HG02759 (cell line): ENCODE results near the gene SMIM28.

ENCODE experiments used
- ATAC-seq: cut with Tn5 transposase; IDR thresholded peaks from one replicate; pipeline ENCODE4 v1.9.1; 2021; ENCODE audit warnings: mild to moderate bottlenecking, moderate library complexity; ENCODE audit not compliant: unreplicated experiment

SMIM28 gene

DNA sequence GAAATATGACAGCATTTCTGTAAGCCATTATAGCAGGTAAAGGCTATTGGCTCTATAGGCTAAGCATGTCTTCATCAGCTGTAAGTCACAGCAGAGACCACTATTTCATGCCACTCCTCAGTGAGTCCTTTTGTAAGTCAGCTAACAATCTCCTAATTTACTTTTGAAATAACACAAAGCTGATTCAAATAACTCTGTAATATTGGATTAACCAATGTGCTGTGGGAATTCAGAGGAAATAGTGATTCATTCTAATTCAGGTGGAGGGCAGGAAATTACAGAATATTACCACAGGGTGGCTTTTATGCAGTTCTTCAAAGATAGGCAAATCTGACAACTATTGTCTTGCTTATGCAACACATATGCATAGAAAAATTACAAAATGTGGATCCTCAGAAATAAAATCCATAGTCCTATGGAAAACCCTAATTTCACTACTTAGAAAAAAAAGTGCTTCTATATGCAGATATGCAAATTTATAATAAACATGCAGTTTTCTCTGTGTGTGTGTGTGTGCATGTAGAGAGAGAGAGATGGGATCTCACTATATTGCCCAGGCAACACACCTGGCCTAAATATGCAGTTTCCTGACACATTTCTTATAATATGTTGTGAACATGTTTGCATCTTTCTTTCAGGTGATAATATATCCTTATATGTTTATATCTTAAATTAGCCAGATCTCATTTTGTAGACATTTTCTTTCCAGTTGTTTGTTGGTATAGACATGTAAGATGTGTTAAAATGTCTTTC, 4.8 kb upstream of the SMIM28 start:
- no peak for ATAC-seq

DNA sequence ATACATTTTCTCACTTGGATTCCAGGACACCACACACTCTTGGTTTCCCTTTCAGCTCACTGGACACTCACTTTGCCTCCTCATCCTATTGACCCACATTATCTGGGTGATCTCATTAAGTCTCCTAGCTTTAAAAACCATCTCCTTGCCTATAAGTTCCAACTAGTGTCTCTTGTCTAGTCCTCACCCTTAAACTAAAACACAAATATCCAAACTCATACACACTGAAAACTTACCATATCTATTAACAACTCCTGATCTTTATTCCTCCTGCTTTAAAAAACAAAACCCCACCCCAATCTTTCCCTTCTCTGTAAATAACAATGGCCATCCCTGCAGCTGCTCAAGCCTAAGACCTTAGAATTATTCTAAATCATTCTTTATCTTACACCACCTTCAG, 3.5 kb upstream of the SMIM28 start:
- no peak for ATAC-seq

DNA sequence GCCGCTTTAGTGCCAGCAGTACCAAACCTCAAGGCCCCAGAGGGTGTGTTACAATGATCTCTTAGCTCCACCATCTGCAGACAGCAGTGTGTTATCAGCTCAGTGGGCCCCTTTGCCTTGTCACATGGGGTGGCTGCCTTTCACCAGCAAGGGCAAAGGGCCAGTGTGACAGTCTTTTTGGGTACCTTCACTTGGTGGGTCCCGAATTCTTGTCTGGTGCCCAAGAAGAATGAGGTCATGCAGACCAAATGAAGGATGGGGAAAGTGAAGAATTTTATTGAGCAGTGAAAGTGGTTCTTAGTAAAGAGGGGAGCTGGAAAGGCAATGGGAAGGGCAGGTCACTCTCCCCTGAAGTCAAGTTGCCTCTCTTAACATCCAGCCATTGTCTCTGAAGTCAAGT, 2.9 kb upstream of the SMIM28 start:
- ATAC-seq = no peak

DNA sequence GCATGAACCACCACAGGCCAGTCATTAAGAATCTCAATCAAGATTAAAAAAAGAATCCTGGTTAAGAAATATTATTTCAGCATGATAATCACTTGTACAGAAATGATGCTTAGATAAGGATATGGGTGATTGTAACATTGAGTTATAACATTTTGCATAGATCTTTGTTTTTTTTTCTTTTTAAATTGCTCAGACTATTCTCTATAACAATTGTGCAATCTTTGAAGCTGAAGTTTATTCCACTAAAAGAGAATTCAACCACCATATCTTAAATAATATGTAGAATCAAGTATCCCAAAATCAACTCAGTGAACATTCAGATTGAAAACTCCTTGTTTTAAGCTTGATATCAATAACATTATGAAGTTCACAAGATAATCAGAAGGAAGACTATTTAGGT, 663 bp upstream of the SMIM28 start:
- no peak for ATAC-seq

DNA sequence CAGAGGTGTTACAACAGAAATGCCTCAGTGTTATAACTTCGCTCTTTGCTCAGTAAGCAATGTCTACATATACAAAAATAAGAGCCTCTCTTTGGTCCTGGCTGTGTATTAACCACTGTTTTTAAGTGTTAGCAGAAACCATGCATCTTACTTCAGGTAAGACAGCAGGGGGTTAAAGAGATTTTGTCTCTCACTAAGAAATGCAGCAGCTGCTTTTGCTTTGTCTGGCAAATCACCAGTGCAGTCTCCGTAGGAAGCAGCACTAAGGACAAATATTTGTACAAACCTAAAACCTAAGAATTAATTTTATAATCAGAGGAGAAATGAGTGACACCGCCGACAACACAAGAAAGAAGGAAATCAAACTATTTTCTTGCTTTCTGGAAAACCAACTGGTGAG, 758 bp downstream of the SMIM28 start:
- ATAC-seq = no peak

DNA sequence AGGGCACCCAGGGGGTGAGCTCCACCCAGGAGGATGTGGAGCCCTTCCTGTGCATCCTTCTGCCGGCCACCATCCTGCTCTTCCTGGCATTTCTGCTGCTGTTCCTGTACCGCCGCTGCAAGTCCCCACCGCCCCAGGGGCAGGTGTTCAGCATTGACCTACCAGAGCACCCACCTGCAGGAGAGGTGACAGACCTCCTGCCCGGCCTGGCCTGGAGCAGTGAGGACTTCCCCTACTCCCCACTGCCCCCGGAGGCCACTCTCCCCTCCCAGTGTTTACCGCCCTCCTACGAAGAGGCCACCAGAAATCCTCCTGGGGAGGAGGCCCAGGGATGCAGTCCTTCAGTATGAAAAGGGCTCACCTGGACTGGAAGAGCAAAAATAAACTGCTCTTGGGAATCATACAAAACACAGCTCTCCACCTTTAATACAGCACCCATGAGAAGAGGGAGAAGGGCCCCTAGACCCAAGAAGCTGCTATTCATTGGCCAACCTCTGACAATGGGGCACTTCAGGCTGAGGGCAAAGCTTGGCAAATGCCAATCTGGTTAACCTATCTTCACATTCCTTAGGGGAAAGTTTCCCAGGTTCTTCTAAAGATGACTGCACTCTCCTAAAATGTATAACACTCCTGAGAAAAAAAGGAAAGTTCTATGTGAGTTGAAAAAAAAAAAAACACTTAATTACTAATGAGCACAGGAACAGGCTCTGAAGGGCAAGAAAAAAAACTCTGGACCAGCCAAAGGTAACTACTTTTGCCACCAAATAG, 5.0 kb downstream of the SMIM28 start:
- no peak for ATAC-seq

DNA sequence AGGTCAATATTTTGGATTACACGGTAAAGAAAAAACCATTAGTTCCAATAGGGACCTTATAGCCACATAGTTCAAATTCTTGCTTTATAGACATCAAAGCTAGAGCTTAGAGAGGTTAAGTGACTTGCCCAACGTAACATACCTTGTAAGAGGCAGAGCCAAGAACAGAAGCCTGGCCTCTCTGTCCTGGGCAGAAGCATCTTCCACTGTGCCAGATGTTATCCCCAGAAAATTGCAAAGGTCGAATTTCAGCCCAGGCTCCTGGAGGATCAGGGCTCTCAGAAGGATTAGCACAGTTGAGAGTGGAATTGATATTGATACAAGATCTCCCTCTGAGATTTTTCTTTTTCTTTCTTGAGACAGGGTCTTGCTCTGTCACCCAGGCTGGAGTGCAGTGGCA, 6.1 kb downstream of the SMIM28 start:
- ATAC-seq = no peak

DNA sequence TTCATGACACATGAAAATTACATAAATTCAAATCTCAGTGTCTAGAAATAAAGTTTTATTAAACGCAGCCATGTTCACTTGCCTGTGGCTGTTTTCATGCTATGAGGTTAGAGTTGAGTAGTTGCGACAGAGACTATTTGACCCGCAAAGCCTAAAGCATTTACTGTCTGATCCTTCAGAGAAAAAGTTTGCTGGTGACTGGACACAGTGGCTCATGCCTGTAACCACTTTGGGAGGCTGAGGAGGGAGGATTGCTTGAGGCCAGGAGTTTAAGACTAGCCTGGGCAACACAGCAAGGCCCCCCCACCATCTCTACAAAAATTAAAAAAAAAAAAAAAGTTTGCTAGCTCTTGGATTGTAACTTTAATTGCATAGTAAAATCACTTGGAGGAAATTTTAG, 9.2 kb downstream of the SMIM28 start:
- no peak for ATAC-seq

DNA sequence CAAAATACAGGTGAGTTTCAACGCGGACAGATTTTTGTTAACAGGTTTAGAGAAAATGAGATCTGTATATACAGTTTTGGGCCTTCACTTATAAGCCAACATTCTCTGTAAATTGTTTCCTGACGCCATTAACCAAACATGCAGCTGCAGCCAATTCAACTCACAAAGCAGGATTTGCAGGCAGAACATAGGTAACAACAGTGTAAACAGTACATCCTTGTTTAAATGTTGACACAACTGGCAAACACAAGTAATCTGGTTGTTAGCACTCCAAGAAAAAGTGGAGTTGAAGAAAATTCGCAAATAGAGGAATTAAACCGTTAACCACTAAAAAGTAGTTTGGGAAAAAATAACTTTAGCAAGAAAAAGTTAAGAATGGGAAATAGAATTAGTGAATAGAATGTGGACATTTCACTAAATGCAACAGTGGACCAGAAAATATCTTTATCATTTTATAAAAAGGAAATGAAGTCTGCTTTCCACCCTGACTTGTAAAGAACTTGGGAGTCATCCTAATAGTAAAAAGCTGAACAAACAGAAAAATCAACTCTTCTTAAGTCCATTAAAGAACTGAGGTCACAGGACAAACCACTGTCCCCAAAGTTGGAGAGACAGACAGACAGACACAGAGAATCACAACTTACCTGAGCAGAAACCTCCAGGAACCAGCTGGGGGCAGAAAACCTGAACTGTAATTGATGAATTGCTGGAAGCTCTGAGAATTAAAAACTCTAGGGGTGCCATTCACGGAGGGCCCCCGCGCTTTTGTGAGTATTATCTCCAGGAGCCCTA, 10.1 kb downstream of the SMIM28 start:
- no peak for ATAC-seq

DNA sequence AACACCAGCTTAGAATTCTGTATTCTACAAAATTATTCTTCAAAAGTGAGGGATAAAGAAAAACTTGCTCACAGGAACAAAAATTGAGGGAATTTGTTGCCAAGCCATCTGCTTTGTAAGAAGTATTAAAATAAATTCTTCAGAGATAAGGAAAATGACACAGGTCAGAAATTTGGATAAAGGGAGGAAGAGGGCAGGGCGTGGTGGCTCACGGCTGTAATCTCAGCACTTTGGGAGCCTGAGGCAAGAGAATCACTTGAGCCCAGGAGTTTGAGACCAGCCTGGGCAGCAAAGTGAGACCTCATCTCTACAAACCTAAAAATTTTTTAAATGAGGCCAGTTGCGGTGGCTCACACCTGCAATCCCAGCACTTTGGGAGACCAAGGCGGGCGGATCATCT, 11.8 kb downstream of the SMIM28 start:
- ATAC-seq = no peak

DNA sequence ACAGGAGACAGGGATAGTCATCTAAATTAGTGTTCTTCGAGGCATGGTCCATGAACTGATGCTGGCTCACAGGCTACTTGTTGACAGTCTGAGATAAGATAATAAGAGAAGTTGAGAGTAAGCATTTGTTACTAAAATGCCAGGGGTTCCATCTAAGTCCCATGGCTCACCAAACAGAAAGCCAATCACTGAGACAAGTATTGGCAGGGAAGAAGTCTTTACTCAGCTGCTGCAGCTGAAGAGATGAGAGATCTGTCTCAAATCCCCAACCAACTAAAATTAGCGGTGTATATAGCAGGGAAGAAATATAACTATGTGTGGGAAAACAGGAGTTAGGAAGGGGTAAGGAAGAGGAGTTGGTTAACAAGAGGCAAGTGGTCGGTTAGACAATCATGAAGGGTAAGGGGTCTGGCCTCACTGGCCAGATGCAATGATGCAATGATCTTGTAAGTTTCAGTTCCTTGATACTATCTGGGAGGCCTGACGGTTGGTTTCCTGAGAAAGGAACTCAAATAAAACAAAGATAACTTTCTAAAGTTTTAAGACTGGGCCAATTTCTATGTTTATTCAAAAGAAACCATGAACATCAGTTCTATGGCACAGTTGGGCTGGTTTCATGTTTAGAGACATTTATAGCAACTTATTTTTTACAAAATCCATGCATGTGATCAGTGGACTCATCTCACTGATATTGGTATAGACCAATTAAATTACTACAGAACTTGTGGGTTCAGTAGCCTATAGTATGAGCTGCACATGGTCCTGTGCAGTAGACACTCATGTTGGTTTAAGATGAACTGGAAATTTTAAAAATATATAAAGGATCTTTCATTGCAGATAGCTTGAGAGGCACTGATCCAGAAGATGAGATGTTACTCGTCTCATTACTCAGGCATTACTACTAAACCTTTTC, 16.4 kb downstream of the SMIM28 start:
- ATAC-seq = no peak

DNA sequence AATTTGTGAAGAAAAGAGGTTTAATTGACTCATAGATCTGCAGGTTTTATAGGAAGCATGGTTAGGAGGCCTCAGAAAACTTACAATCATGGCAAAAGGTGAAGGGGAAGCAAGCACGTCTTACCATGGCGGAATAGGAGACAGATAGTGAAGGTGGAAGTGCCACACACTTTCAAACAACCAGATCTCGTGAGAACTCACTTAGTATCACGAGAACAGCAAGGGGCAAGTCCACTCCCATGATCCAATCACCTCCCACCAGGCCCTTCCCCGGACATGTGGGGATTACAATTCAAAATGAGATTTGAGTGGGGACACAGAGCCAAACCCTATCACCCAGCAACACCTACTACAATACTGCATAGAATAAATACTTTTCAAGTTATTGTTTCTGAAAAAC, 19.0 kb downstream of the SMIM28 start:
- no peak for ATAC-seq

DNA sequence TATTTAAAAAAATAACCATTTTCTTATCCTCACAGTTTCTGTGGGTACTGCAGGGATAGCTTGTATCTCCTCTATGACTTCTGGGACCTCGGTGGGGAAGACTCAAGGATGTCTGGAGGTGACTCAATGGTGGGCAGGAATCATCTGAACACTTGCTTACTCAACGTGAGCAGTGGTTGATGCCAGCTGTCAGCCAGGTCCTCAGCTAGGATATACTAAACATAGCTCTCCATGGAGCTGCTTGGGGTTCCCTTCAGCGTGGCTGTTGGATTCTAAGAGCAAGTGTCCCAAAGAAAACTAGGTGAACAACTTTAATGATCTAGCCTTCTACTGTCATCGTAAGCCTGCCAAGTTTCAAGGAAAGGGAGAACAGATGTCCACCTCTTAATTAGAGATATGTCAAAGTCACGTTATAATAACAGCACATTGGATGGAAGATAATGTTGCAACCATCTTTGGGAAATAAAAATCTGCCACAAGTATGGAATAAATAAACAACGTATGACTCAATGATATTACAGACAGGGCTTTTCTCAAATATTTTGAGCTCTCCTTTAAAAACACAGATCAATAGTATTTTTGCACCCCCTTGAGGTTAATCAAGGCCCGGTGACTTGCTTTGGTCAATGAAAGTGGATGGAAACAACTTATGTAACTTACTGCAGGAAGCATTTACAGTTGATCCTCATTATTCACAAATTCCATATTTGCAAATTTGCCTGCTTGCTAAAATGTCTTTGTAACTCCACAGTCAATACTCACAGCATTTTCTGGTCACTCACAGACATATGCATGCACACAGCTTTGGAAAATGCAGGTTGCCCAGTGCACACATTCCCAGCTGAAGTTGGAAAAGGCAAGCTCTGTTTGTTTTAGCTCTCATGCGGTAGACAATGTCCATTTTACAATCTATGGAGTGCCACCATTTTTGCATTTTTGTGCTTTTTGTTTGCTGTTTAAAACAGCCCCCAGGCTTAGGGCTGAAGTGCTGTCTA, 19.7 kb downstream of the SMIM28 start:
- ATAC-seq = no peak

DNA sequence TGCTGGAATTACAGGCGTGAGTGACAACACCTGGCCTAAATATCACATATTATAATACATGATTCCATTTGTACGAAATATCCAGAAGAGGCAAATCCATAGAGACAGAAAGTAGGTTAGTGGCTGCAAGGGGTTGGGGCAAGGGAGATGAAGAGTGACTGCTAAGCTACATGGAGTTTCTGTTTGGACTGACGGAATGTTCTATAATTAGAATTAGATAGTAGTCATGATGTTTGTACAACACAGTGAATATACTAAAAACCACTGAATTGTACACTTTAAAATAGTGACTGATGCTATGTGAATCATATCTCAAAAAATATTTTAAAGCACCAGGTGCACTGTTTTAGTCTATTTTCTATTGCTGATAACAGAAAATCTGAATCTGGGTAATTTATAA, 22.6 kb downstream of the SMIM28 start:
- no peak for ATAC-seq

DNA sequence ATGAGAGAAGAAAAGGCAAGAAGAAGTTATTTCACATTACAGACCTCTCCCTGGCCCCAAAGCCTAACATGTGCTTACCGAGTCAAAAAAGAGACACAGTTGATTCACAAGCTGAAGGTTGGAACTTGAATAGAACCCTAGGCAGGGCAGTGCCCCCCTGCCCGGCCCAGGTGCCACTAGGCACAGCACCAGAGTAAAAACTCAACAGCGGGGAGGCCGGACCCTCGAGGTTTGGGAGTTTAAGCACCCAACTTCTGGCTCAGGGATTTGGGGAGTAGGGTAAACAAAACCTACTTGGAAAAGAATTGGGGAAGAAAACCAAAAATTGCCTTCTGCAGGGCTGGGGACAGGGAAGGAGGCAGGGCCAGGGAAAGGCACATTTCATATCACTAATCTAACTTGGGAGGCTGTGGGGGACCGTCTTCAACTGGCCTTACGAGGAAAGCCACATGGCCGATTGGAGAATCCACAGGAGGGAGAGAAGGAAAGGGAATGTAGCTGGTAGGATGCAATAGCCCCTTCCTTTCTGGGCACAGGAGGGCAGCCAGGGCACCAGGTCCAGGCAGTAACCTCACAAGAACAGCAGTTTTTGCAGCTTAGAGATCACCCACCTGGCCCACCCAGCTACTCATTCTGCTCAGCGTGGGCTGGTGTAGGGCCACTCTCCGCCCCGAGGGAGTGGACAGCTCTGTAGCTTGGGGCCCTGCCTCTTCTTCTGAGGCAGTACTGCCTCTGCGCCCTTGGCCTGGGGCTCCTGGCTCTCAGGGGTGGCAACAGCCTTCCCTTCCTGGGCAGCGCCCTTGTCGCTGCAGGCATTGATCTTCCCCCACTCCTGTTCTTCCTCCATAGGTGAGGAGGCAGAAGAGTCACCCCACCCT, 24.5 kb downstream of the SMIM28 start:
- no peak for ATAC-seq

DNA sequence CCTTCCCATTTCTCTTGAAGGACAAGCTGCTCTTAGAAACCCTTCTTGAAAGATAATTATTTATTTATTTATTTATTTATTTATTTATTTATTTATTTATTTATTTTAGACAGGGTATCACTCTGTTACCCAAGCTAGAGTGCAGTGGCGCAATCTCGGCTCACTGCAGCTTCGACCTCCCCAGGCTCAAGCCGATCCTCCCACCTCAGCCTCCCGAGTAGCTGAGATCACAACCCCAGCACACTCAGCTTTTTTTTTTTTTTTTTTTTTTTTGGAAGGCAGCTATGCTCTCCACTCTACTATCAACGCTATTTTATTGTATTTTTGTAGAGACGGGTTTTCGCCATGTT, 25.1 kb downstream of the SMIM28 start:
- ATAC-seq = no peak

DNA sequence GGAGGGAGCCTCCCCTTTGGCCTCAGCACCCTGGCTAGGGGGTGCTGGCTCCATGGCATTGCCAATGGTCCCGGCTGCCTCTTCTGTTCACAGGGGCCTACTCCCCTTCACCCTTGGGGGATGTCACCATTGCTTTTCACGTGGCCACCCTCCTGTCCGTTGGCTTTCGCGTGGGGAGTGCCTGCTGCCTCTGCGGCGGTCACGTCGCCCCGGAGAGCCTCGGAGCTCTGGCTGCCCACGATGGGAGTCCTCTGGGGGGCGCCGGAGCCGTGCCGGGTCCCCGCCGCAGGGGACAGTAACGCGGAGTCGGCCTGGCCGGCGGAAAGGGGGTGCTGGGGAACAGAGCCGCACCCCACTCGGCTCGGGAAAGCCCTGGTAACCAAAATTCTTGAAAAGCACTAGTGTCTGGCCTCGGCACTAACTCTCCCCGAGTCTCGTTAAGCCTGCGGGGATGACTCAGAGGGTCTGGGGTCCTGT, 25.7 kb downstream of the SMIM28 start:
- peak; percentile 15 for ATAC-seq
